Cardiac muscle cell (in vitro differentiated cells and primary cell): ENCODE measurements around the gene RAB11FIP3. TPM values are rescaled to one million over a fixed set of nuclear protein-coding genes. Genes with fewer than 3 reads are reported as not detected.
"Not testable (repeated sequence)": the region's sequence is repeated elsewhere in the genome, so short reads cannot be mapped to it uniquely, and the experiment has no call there.

ENCODE experiments used
- DNase-seq, 2 donors: peaks; one replicate each; pipeline versions ENCODE4 v3.0.0 to v3.0.0-alpha.2; 2010 to 2017; ENCODE audit warnings: low read depth in 1 of 2, low spot score in 1 of 2
- H3K27ac ChIP-seq: fragments of 200-600 bp; sonication (generic); 2 replicates; pipeline ENCODE4 v1.5.1; 2016
- H3K27me3 ChIP-seq: fragments of 200-600 bp; sonication (generic); 2 replicates; pipeline ENCODE4 v1.6.0; 2016; ENCODE audit warnings: control low read depth
- H3K36me3 ChIP-seq: fragments of 200-600 bp; sonication (generic); 2 replicates; pipeline ENCODE4 v1.5.1; 2016; ENCODE audit warnings: control low read depth
- H3K4me1 ChIP-seq: fragments of 200-600 bp; sonication (generic); 2 replicates; pipeline ENCODE4 v1.8.1; 2017; ENCODE audit warnings: low read depth, mild to moderate bottlenecking, mixed run types
- H3K4me3 ChIP-seq: fragments of 200-600 bp; sonication (generic); 2 replicates; pipeline ENCODE4 v1.5.1; 2016; ENCODE audit warnings: mild to moderate bottlenecking
- H3K9me3 ChIP-seq: fragments of 200-600 bp; sonication (generic); 2 replicates; pipeline ENCODE4 v1.5.1; 2017; ENCODE audit warnings: low read depth, mild to moderate bottlenecking, control low read depth
- polyA plus RNA-seq: library from polyadenylated mRNA; unstranded; fragments of >200 nt; fragmentation: Nextera tagmentation; extraction: Ambion mirVana; gene quantifications from 2 replicates; pipeline ENCODE4 v1.2.1, GENCODE V29; 2016
- total RNA-seq: library from RNA; depleted of rRNA; stranded (reverse); fragments of >200 nt; gene quantifications from 2 replicates; pipeline ENCODE4 v1.2.3, GENCODE V29; 2016
- TF ChIP-seq, protein P1 (sequence below): IDR thresholded peaks from 2 replicates; pipeline ENCODE4 v1.5.1; 2012; ENCODE audit warnings: low read depth, mild to moderate bottlenecking, low read length

Gene RAB11FIP3
- total and polyA plus RNA-seq, 2 experiments from 2014 or later, result 55.3 to 77.1 TPM

DNA sequence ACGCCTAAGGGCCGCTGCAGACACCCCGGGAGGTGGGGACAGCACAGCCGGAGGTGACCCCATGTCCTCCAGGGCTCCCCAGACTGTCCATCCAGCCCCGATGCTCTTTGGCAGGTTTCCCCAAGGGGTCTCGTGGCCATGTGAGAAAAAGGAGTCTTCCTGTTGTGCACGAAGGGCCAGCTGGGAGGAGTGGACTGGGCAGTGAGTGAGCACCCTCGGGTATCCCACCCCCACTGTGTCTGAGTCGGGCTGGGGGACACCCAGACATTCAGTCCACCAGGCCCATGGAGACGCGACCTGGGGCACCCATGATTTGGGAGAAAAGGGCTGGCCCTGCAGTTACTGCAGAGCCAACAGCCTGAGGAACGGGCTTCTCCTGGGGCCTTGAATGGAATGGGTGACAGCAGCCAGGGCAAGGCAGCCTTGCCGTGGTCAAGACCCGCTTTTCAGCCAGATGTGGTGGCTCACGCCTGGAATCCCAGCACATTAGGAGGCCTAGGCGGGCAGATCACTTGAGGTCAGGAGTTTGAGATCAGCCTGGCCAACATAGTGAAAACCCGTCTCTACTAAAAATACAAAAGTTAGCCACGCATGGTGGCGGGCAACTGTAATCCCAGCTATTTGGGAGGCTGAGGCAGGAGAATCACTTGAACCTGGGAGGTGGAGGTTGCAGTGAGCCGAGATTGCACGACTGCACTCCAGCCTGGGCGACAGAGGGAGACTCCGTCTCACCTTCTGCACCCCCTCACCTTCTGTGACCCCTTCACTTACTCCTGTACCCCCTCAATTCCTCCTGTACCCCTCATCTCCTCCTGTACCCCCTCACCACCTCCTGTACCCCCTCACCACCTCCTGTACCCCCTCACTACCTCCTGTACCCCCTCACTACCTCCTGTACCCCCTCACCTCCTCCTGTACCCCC, 78.0 kb downstream of the RAB11FIP3 start:
- H3K4me3 ChIP-seq, result no peak overlapping the region
- TF ChIP-seq, protein P1, sequence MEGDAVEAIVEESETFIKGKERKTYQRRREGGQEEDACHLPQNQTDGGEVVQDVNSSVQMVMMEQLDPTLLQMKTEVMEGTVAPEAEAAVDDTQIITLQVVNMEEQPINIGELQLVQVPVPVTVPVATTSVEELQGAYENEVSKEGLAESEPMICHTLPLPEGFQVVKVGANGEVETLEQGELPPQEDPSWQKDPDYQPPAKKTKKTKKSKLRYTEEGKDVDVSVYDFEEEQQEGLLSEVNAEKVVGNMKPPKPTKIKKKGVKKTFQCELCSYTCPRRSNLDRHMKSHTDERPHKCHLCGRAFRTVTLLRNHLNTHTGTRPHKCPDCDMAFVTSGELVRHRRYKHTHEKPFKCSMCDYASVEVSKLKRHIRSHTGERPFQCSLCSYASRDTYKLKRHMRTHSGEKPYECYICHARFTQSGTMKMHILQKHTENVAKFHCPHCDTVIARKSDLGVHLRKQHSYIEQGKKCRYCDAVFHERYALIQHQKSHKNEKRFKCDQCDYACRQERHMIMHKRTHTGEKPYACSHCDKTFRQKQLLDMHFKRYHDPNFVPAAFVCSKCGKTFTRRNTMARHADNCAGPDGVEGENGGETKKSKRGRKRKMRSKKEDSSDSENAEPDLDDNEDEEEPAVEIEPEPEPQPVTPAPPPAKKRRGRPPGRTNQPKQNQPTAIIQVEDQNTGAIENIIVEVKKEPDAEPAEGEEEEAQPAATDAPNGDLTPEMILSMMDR, result no peak
- no peaks in the 10 kb centered on the region for H3K27me3 ChIP-seq
- no peaks in the 10 kb centered on the region for H3K36me3 ChIP-seq
- H3K9me3 ChIP-seq, result no peaks in the 10 kb centered on the region
- DNase-seq, result no peak
- peaks cover 15% of the 10 kb centered on the region for H3K4me1 ChIP-seq
- H3K27ac ChIP-seq, result no peak overlapping the region

DNA sequence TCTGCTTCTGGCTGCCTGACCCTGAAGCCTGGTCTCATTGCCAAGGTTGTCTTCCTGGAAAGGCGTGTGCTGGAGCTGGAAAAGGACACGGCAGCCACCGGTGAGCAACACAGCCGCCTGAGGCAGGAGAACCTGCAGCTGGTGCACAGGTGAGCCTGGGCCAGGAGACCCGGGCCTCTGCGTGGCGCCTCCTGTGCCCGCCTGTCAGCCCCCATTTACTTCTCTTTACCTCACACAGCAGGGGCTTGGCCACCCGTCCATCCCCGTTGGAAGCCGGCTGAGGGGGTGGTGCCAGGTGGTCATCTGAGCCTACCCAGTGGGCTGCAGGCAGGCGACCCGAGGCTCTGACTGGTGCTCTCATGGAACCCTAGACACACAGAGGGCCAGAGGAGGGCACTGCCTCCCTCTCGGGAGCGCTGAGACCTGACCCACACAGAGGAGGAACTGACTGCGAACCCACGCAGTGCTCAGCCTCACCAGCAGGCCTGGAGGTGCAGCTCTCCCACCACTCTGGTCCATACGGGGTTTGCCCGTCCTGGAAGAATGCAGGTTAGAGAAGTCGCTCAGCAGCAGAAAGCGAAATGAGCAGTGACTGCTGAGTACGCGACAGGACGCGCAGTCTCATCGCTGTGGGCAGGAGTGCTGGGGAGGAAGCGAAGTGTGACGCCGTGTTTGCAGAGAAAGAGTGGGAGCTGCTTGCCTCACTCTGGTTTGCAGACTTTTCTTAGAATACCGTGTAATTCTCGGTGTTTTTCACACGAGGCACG, 80.2 kb downstream of the RAB11FIP3 start:
- H3K27me3 ChIP-seq, result no peaks in the 10 kb centered on the region
- H3K4me1 ChIP-seq, result peaks cover 7% of the 10 kb centered on the region
- no peaks in the 10 kb centered on the region for H3K9me3 ChIP-seq
- H3K36me3 ChIP-seq, result no peaks in the 10 kb centered on the region
- no peak overlapping the region for H3K4me3 ChIP-seq
- H3K27ac ChIP-seq, result no peak overlapping the region
- TF ChIP-seq, protein P1, result no peak
- DNase-seq, result no peak

DNA sequence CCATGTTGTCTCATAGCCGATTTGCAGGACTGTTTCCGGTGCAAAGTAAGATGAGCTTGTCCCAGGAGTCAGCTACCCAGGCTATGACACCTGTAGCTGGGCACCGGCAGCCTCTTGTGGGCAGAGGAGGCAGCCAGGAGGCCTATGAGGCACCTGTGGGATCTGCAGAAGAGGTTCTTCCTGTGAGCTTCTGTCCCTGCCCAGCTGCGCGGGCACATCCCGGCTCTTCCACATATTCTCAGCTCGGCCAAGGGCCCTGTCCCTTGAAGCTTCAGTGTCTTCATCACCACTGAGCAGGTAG, 80.7 kb downstream of the RAB11FIP3 start:
- Histone ChIP-seq H3K4me3 (no peak overlapping the region), H3K36me3 (no peaks in the 10 kb centered on the region), H3K4me1 (peaks cover 1% of the 10 kb centered on the region), H3K27ac (no peak overlapping the region), H3K9me3 (no peaks in the 10 kb centered on the region), H3K27me3 (no peaks in the 10 kb centered on the region)
- DNase-seq, result no peak
- TF ChIP-seq, protein P1, result no peak

DNA sequence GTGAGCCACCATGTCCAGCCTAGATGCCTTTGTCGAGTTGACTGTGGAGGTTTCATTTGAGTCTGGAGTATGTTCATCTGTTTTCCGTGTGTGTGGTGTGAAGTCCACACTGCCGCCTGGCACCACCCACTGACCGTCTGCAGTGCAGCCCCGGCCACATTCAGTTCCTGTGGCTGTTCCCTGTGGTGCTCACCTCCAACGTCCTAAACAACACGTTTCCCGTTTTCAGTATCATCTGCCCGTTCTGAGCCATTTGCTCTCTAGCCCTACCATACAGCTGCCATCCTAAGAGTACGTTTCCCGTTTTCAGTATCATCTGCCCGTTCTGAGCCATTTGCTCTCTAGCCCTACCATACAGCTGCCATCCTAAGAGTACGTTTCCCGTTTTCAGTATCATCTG, 82.1 kb downstream of the RAB11FIP3 start:
- not testable (repeated sequence) for H3K27me3 ChIP-seq, H3K9me3 ChIP-seq, H3K36me3 ChIP-seq, H3K27ac ChIP-seq, H3K4me1 ChIP-seq, DNase-seq, H3K4me3 ChIP-seq

DNA sequence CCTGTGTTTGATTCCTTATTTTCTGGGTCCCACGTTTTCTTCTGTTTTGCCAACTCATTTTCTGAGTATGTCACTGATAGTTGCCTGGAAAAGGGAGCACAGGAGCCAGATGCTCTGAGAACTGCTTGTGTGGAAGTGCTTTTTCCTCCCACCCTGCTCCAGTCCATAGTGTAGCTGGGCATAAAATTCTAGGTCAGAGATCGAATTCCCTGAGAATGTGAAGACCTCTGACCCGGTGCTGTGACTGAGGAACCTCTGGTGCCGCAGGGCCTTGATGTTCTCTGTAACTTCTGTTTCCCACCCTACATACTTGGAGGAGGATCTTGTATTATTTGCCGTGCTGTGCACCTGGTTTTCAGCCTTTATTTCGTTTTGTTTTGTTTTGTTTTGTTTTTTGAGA, 82.5 kb downstream of the RAB11FIP3 start:
- no peaks in the 10 kb centered on the region for H3K4me1 ChIP-seq
- no peaks in the 10 kb centered on the region for H3K27me3 ChIP-seq
- no peak overlapping the region for H3K4me3 ChIP-seq
- no peak overlapping the region for H3K27ac ChIP-seq
- no peaks in the 10 kb centered on the region for H3K36me3 ChIP-seq
- no peak for DNase-seq
- no peaks in the 10 kb centered on the region for H3K9me3 ChIP-seq
- TF ChIP-seq, protein P1, result no peak
